GM21786 (cell line): ENCODE data around the gene ATG7.

Source experiments
- ATAC-seq: cut with Tn5 transposase; IDR thresholded peaks from one replicate; pipeline ENCODE4 v1.9.1; 2021; ENCODE audit not compliant: unreplicated experiment

ATG7 gene

GRCh38 chr3:11534011-11534792, 262.0 kb downstream of the ATG7 start:
- ATAC-seq: no peak

- ATAC-seq: no peak
These were observed 262.6 kb downstream of the ATG7 start for GRCh38 chr3:11534793-11535101.

GRCh38 chr3:11535243-11535960, 263.2 kb downstream of the ATG7 start:
- no peak for ATAC-seq

GRCh38 chr3:11536132-11536935, 264.1 kb downstream of the ATG7 start:
- no peak for ATAC-seq

- no peak for ATAC-seq
These were observed 264.9 kb downstream of the ATG7 start for GRCh38 chr3:11536936-11537612.

- ATAC-seq: no peak
These were observed 266.4 kb downstream of the ATG7 start for GRCh38 chr3:11538581-11538980.

GRCh38 chr3:11539218-11539617, 267.0 kb downstream of the ATG7 start:
- no peak for ATAC-seq

- ATAC-seq: no peak
These were observed 267.5 kb downstream of the ATG7 start for GRCh38 chr3:11539677-11540076.

GRCh38 chr3:11541321-11542303, 269.4 kb downstream of the ATG7 start:
- no peak for ATAC-seq

- ATAC-seq: no peak
These were observed 270.4 kb downstream of the ATG7 start for GRCh38 chr3:11542551-11542950.

- no peak for ATAC-seq
These were observed 271.1 kb downstream of the ATG7 start for GRCh38 chr3:11543141-11543947.

GRCh38 chr3:11543948-11544387, 271.8 kb downstream of the ATG7 start:
- no peak for ATAC-seq

- ATAC-seq: no peak
These were observed 272.4 kb downstream of the ATG7 start for GRCh38 chr3:11544412-11545181.

- no peak for ATAC-seq
These were observed 273.1 kb downstream of the ATG7 start for GRCh38 chr3:11545186-11545851.

- no peak for ATAC-seq
These were observed 274.6 kb downstream of the ATG7 start for GRCh38 chr3:11546657-11547302.

- ATAC-seq: no peak
These were observed 275.3 kb downstream of the ATG7 start for GRCh38 chr3:11547498-11547897.

- no peak for ATAC-seq
These were observed 276.5 kb downstream of the ATG7 start for GRCh38 chr3:11548721-11549131.
